Measurements from ENCODE around the gene RNF212.

The RNF212 gene

GRCh38 chr4:1022051-1022738 is 91.2 kb downstream of the RNF212 start:
- no peak for DNase-seq (ENCODE audit: extremely low read depth in 1 of 2, low read depth in 1 of 2)
